ENCODE measurements around the gene ICAM4. TPM values are rescaled to one million over a fixed set of nuclear protein-coding genes. Genes with fewer than 3 reads are reported as not detected.

The ICAM4 gene
- total and polyA plus RNA-seq, 2 of the 13 experiments (the other 11 are each of a cell fraction or from before 2014, with no cell fraction given): 2.9 to 4.0 TPM

GRCh38 chr19:10295305-10295846, 8.6 kb downstream of the ICAM4 start (continued):
- TF ChIP-seq MLX (CRISPR knock-in tag; IDR thresholded peaks at IDR 0.05) (no peak), NFAT5 (CRISPR knock-in tag; IDR thresholded peaks at IDR 0.05) (no peak), PATZ1 (CRISPR knock-in tag; IDR thresholded peaks at IDR 0.05) (peak; percentile 94), PAF1 (CRISPR knock-in tag; IDR thresholded peaks at IDR 0.05) (no peak), ZUFSP (CRISPR knock-in tag; IDR thresholded peaks at IDR 0.05; ENCODE audit: borderline replicate concordance) (no peak), SOX5 (CRISPR knock-in tag; IDR thresholded peaks at IDR 0.05; ENCODE audit: borderline replicate concordance) (no peak), ZNF552 (CRISPR knock-in tag; IDR thresholded peaks at IDR 0.05; ENCODE audit: borderline replicate concordance) (0 out of 2 replicates have a peak, but pooled peaks have one; percentile 31), ZSCAN9 (CRISPR knock-in tag; IDR thresholded peaks at IDR 0.05; ENCODE audit: borderline replicate concordance) (no peak), RXRA (CRISPR knock-in tag; IDR thresholded peaks at IDR 0.05) (0 out of 2 replicates have a peak, but pooled peaks have one; percentile 34), SMAD3 (CRISPR knock-in tag; IDR thresholded peaks at IDR 0.05) (no peak), HNRNPL (IDR thresholded peaks at IDR 0.05; ENCODE audit: low read depth, low read length) (no peak), ZNF772 (CRISPR knock-in tag; IDR thresholded peaks at IDR 0.05) (no peak), KAT8 (CRISPR knock-in tag; IDR thresholded peaks at IDR 0.05) (no peak), GATAD2A (CRISPR knock-in tag; IDR thresholded peaks at IDR 0.05) (0 out of 2 replicates have a peak, but pooled peaks have one; percentile 12), SMARCE1 (IDR thresholded peaks at IDR 0.05; ENCODE audit: borderline replicate concordance) (no peak), ZNF160 (CRISPR knock-in tag; IDR thresholded peaks at IDR 0.05) (no peak), ZNF362 (CRISPR knock-in tag; IDR thresholded peaks at IDR 0.05; ENCODE audit: borderline replicate concordance) (no peak), ZNF713 (CRISPR knock-in tag; IDR thresholded peaks at IDR 0.05) (no peak), ZNF580 (CRISPR knock-in tag; IDR thresholded peaks at IDR 0.05; ENCODE audit: borderline replicate concordance, low read depth) (no peak)
